Endodermal cell (in vitro differentiated cells): ENCODE data around the gene ZNF107. TPM values are rescaled to one million over a fixed set of nuclear protein-coding genes. Genes with fewer than 3 reads are reported as not detected.

Source experiments
- DNase-seq: peaks from one replicate; pipeline ENCODE4 v3.0.0-alpha.2; 2017
- H3K27ac ChIP-seq: 2 replicates; pipeline ENCODE4 v1.5.1; 2013; ENCODE audit warnings: mild to moderate bottlenecking, low read depth, low read length, moderate library complexity
- H3K27me3 ChIP-seq: 2 replicates; pipeline ENCODE4 v1.6.1; 2013; ENCODE audit warnings: mild to moderate bottlenecking, low read length, moderate library complexity; ENCODE audit not compliant: insufficient read depth, control insufficient read depth, poor library complexity, severe bottlenecking
- H3K36me3 ChIP-seq: 2 replicates; pipeline ENCODE4 v1.7.0; 2013; ENCODE audit warnings: mild to moderate bottlenecking, low read length, moderate library complexity; ENCODE audit not compliant: control insufficient read depth, insufficient read depth
- H3K4me1 ChIP-seq: one replicate; pipeline ENCODE4 v1.7.0; 2013; ENCODE audit warnings: low read length; ENCODE audit not compliant: control insufficient read depth, insufficient read depth
- H3K4me3 ChIP-seq: 2 replicates; pipeline ENCODE4 v1.5.1; 2013; ENCODE audit warnings: mild to moderate bottlenecking, low read length, moderate library complexity
- H3K9ac ChIP-seq: 2 replicates; pipeline ENCODE4 v1.6.1; 2013; ENCODE audit warnings: mild to moderate bottlenecking, low read length, moderate library complexity; ENCODE audit not compliant: poor library complexity, severe bottlenecking; ENCODE audit errors: extremely low read depth
- H3K9me3 ChIP-seq: 2 replicates; pipeline ENCODE4 v1.6.1; 2013; ENCODE audit warnings: mild to moderate bottlenecking, low read length, moderate library complexity; ENCODE audit not compliant: control insufficient read depth
- H3K27ac Mint-ChIP-seq: 2 replicates; pipeline ENCODE4 v1.8.0; 2020; ENCODE audit warnings: mixed read lengths
- H3K27me3 Mint-ChIP-seq: 2 replicates; pipeline ENCODE4 v1.8.0; 2021; ENCODE audit warnings: mild to moderate bottlenecking, mixed read lengths; ENCODE audit not compliant: insufficient read depth
- H3K36me3 Mint-ChIP-seq: 2 replicates; pipeline ENCODE4 v1.8.0; 2020; ENCODE audit warnings: low read depth, mixed read lengths
- H3K4me1 Mint-ChIP-seq: 2 replicates; pipeline ENCODE4 v1.8.0; 2020; ENCODE audit warnings: mixed read lengths
- H3K4me3 Mint-ChIP-seq: 2 replicates; pipeline ENCODE4 v1.8.0; 2020; ENCODE audit warnings: mild to moderate bottlenecking, moderate library complexity, mixed read lengths
- H3K9me3 Mint-ChIP-seq: 2 replicates; pipeline ENCODE4 v1.8.0; 2020; ENCODE audit warnings: mild to moderate bottlenecking, mixed read lengths
- WGBS, 2 experiments: methylation state at CpG; one replicate each; pipeline versions ENCODE4 v1.1.5 to v1.1.7; 2013; ENCODE audit warnings: missing lambda C conversion rate in 2 of 2, mixed read lengths in 1 of 2; ENCODE audit not compliant: insufficient coverage in 1 of 2, insufficient read length in 1 of 2; 5-methylcytosine and 5-hydroxymethylcytosine counted together
- total RNA-seq, 2 donors: library from RNA; stranded (reverse); fragmentation: NEBNext Ultra II Directional in 1 of 2; extraction: Animal tissue kit (Norgen Biotek cat#: 25700) in 1 of 2; gene quantifications; 2 replicates in 1 of 2; 3 replicates in 1 of 2; pipeline ENCODE4 v1.2.1, GENCODE V29; 2021
- TF ChIP-seq, protein P1 (sequence below): fragments of 200-600 bp; sonication (generic); conservative IDR thresholded peaks from 2 replicates; pipeline ENCODE4 v1.5.0; 2021; ENCODE audit warnings: antibody characterized with exemption, mild to moderate bottlenecking

Gene ZNF107
- total RNA-seq, 2 donors from 2014 or later = 16.9 to 17.9 TPM

DNA sequence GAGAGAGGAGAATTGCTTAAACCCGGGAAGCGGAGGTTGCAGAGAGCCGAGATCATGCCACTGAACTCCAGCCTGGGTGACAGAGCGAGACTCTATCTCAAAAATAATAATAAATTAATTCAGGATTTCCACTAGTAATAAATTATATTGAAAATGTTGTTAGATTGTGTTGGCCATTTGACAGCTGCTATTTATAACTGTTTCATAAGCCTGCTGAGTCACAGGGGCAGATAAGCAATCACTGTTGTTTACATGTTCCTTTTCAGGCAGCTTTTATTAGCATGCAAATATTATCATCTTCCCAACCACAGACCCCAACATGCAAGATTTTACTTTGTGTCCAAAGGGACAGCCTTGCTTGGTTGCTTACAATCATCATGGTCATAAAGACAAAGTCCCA is 78.7 kb downstream of the ZNF107 start:
- Mint-ChIP-seq H3K9me3 (peaks cover 73% of the 10 kb centered on the region), H3K36me3 (no peaks in the 10 kb centered on the region), H3K27me3 (no peaks in the 10 kb centered on the region), H3K27ac (no peak overlapping the region), H3K4me1 (no peaks in the 10 kb centered on the region), H3K4me3 (no peak overlapping the region)
- H3K9ac ChIP-seq = no peak overlapping the region
- no peaks in the 10 kb centered on the region for H3K4me1 ChIP-seq
- TF ChIP-seq, protein P1, sequence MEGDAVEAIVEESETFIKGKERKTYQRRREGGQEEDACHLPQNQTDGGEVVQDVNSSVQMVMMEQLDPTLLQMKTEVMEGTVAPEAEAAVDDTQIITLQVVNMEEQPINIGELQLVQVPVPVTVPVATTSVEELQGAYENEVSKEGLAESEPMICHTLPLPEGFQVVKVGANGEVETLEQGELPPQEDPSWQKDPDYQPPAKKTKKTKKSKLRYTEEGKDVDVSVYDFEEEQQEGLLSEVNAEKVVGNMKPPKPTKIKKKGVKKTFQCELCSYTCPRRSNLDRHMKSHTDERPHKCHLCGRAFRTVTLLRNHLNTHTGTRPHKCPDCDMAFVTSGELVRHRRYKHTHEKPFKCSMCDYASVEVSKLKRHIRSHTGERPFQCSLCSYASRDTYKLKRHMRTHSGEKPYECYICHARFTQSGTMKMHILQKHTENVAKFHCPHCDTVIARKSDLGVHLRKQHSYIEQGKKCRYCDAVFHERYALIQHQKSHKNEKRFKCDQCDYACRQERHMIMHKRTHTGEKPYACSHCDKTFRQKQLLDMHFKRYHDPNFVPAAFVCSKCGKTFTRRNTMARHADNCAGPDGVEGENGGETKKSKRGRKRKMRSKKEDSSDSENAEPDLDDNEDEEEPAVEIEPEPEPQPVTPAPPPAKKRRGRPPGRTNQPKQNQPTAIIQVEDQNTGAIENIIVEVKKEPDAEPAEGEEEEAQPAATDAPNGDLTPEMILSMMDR = no peak
- no peak overlapping the region for H3K4me3 ChIP-seq
- H3K9me3 ChIP-seq = peaks cover 52% of the 10 kb centered on the region
- no peak overlapping the region for H3K27ac ChIP-seq
- H3K36me3 ChIP-seq = no peaks in the 10 kb centered on the region
- WGBS, 2 experiments = 75 to 95% methylated on average over 2 to 4 of the region's 4 CpGs
- no peak for DNase-seq
- H3K27me3 ChIP-seq = no peaks in the 10 kb centered on the region

DNA sequence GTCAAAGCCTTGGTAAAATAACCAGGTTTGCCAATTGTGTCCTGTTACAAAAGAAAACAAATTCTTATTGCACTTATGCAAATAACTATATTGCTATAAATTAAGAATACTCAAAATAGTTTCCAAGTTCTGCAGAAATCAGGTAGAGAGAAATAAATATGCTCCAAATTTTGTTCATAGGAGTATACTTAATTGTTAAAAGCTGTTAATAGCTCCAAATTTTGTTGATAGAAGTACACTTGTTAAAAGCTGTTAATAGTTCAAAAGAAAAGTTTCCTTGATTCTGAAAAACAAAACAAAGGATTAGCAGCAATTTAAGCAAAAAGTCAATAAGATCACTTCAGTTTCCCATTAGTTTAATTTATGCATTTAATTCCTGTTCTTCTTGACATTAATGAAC is 81.9 kb downstream of the ZNF107 start:
- H3K9me3 Mint-ChIP-seq = peaks cover 68% of the 10 kb centered on the region
- peaks cover 63% of the 10 kb centered on the region for H3K9me3 ChIP-seq
- TF ChIP-seq, protein P1 = no peak

DNA sequence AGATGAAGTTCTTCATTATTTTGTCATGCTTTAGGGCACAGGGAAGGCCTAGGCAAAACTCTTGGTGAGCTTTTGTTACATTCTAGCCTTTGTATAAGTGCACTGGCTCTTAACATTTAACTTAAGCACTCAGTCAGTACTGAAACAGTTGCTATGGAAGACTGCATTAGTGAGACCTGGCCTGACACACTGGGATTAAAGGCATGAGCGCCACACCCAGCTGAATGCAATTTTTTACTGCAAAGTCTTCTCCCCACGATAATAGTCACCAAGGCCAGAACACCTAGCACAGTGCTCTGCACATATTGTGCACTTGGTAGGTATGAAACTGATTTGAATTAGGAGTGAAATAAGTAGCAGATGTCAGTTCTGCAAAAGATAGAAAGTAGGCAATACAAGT is 87.1 kb downstream of the ZNF107 start:
- Mint-ChIP-seq H3K27ac (no peak overlapping the region), H3K36me3 (no peaks in the 10 kb centered on the region), H3K9me3 (peaks cover 60% of the 10 kb centered on the region), H3K4me1 (no peaks in the 10 kb centered on the region), H3K27me3 (no peaks in the 10 kb centered on the region), H3K4me3 (no peak overlapping the region)
- no peak for DNase-seq
- Histone ChIP-seq H3K9ac (no peak overlapping the region), H3K27me3 (no peaks in the 10 kb centered on the region), H3K4me3 (no peak overlapping the region), H3K27ac (no peak overlapping the region), H3K4me1 (no peaks in the 10 kb centered on the region), H3K9me3 (peaks cover 56% of the 10 kb centered on the region), H3K36me3 (no peaks in the 10 kb centered on the region)
- WGBS, 2 experiments = 50 to 72% methylated on average over 2 of the region's 2 CpGs
- TF ChIP-seq, protein P1 = no peak

More for the DNA sequence above, 81.9 kb downstream of the ZNF107 start:
- Histone ChIP-seq H3K4me1 (no peaks in the 10 kb centered on the region), H3K36me3 (no peaks in the 10 kb centered on the region), H3K4me3 (no peak overlapping the region), H3K27ac (no peak overlapping the region), H3K27me3 (no peaks in the 10 kb centered on the region), H3K9ac (no peak overlapping the region)
- H3K27me3 Mint-ChIP-seq = no peaks in the 10 kb centered on the region
- no peak for DNase-seq
- no peaks in the 10 kb centered on the region for H3K4me1 Mint-ChIP-seq
- no peak overlapping the region for H3K4me3 Mint-ChIP-seq
- H3K36me3 Mint-ChIP-seq = no peaks in the 10 kb centered on the region
- H3K27ac Mint-ChIP-seq = no peak overlapping the region
